ENCODE measurements around the gene NPAS2.
A peak's percentile ranks its signal among the peaks of the same experiment; 100 is the strongest.

The NPAS2 gene

DNA sequence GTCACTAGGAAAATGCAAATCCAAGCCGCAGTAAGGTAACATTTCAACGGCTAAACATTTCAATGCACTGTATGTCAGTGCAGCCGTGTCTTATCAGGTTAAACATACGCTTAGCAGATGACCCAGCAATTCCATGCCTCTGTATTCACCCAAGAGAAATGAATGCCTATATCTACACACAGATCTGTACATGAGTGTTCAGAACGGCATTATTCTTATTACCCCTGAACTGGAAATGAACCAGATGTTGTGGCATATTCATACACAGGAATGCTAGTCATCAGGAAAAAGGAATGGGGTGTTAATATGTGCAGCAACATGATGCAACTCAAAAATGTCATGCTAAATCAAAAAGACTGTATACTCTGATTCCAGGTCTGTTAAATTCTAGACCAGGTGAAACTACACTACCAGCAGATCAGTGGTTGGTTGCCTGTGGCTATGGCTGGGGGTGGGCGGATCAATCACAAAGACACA is 101.8 kb downstream of the NPAS2 start:
- H3K36me3 ChIP-seq: peaks cover 0 to 8% (median 0%) of the 10 kb centered on the region in 3 donors
- DNase-seq: no peak
- peaks cover 0 to 3% (median 0%) of the 10 kb centered on the region in 4 donors for H3K4me1 ChIP-seq
- H3K27ac ChIP-seq: no peak overlapping the region
- no peaks in the 10 kb centered on the region for H3K9me3 ChIP-seq
- H3K27me3 ChIP-seq: no peaks in the 10 kb centered on the region
- intact Hi-C loops (cut with DNase I; ENCODE audit: low total_unique reads): no loop called here
- no peak overlapping the region for H3K4me3 ChIP-seq
- TF ChIP-seq CTCF (IDR thresholded peaks at IDR 0.05): no peak

- Histone ChIP-seq H3K4me3 (no peak overlapping the region), H3K4me1 (peaks cover 0 to 3% (median 0%) of the 10 kb centered on the region in 4 donors), H3K36me3 (peaks cover 0 to 8% (median 0%) of the 10 kb centered on the region in 3 donors), H3K27ac (no peak overlapping the region), H3K27me3 (no peaks in the 10 kb centered on the region), H3K9me3 (no peaks in the 10 kb centered on the region)
- no peak for DNase-seq
- no peak for TF ChIP-seq CTCF (IDR thresholded peaks at IDR 0.05)
- intact Hi-C loops (cut with DNase I; ENCODE audit: low total_unique reads): no loop called here
These were observed 103.6 kb downstream of the NPAS2 start for GRCh38 chr2:100923461-100924060.

DNA sequence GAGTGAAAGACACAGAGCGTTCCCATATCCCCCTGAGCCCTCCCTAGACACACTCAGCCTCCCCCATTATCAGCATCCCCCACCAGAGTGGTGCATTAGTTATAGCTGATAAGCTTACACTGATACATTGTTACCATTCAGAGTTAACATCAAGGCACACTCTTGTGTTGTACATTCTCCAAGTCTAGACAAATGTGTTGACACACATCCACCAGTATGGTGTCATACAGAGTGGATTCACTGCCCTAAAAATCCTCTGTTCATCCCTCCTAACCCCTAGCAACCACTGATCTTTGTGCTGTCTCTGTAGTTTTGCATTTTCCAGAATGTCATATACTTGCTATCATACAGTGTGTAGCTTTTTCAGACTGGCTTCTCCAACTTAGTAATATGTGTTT is 104.2 kb downstream of the NPAS2 start:
- TF ChIP-seq CTCF (IDR thresholded peaks at IDR 0.05): no peak
- Histone ChIP-seq H3K4me3 (peak overlapping the region in 1 of 2 donors; percentile 31), H3K9me3 (no peaks in the 10 kb centered on the region), H3K27me3 (no peaks in the 10 kb centered on the region), H3K36me3 (peaks cover 0 to 8% (median 0%) of the 10 kb centered on the region in 3 donors), H3K4me1 (peaks cover 0 to 3% (median 0%) of the 10 kb centered on the region in 4 donors), H3K27ac (peak overlapping the region; percentile 61 to 62)
- no peak for DNase-seq
- intact Hi-C loops (cut with DNase I; ENCODE audit: low total_unique reads): no loop called here

GRCh38 chr2:100924520-100925451 is 104.8 kb downstream of the NPAS2 start:
- Histone ChIP-seq H3K27ac (peak overlapping the region; percentile 61 to 62), H3K36me3 (peaks cover 0 to 8% (median 0%) of the 10 kb centered on the region in 3 donors), H3K4me3 (peak overlapping the region; percentile 18 to 31), H3K27me3 (no peaks in the 10 kb centered on the region), H3K9me3 (no peaks in the 10 kb centered on the region), H3K4me1 (peaks cover 0 to 3% (median 0%) of the 10 kb centered on the region in 4 donors)
- intact Hi-C loops (cut with DNase I; ENCODE audit: low total_unique reads): no loop called here
- no peak for DNase-seq
- TF ChIP-seq CTCF (IDR thresholded peaks at IDR 0.05): no peak

- DNase-seq: no peak
- TF ChIP-seq CTCF (IDR thresholded peaks at IDR 0.05): no peak
- peaks cover 0 to 3% (median 0%) of the 10 kb centered on the region in 4 donors for H3K4me1 ChIP-seq
- H3K9me3 ChIP-seq: no peaks in the 10 kb centered on the region
- peaks cover 0 to 11% (median 0%) of the 10 kb centered on the region in 3 donors for H3K36me3 ChIP-seq
- intact Hi-C loops (cut with DNase I; ENCODE audit: low total_unique reads): no loop called here
- H3K4me3 ChIP-seq: no peak overlapping the region
- no peak overlapping the region for H3K27ac ChIP-seq
- H3K27me3 ChIP-seq: no peaks in the 10 kb centered on the region
These were observed 108.3 kb downstream of the NPAS2 start for GRCh38 chr2:100928235-100928634.

All from tibial artery (tissue), 4 donors.